ENCODE measurements around the gene ARSG. TPM values are rescaled to one million over a fixed set of nuclear protein-coding genes. Genes with fewer than 3 reads are reported as not detected.
"Not testable (repeated sequence)": the region's sequence is repeated elsewhere in the genome, so short reads cannot be mapped to it uniquely, and the experiment has no call there.

The ARSG gene
- polyA plus RNA-seq, 4 donors, result 0.81 to 1.6 (median 1.3) TPM; not detected in 1

DNA sequence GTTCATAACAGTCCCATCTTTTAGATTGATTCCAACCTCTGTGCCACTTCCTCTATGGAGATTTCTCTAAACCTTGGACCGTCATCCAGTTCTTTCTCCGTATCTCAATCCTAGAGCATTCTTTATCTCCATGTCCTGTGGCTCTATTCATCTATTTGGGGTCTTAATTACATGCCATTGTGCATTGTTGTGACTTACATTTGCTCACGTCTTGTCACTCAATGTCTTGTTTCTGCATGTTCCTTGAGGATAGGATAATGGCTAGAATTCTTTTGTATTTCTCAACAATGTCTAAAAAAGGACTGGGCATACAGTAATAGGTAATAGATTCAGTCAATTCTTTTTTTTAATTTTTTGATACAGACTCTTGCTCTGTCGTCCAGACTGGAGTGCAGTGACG lies 50.2 kb downstream of the ARSG start:
- Histone ChIP-seq H3K27me3 (ENCODE audit: control insufficient read depth in 3 of 3, insufficient read depth in 3 of 3, low read length in 3 of 3) (no peaks in the 10 kb centered on the region), H3K27ac (ENCODE audit: low read depth in 1 of 3, low read length in 2 of 3) (no peak overlapping the region), H3K4me3 (ENCODE audit: low read depth in 1 of 3, low read length in 3 of 3) (no peak overlapping the region), H3K4me1 (ENCODE audit: control insufficient read depth in 3 of 3, insufficient read depth in 2 of 3, low read depth in 1 of 3, low read length in 2 of 3) (no peaks in the 10 kb centered on the region), H3K36me3 (ENCODE audit: control insufficient read depth in 3 of 3, insufficient read depth in 2 of 3, low read depth in 1 of 3, low read length in 3 of 3) (no peaks in the 10 kb centered on the region), H3K9me3 (ENCODE audit: control insufficient read depth in 2 of 2, insufficient read depth in 1 of 2, low read depth in 1 of 2, low read length in 1 of 2) (no peaks in the 10 kb centered on the region)
- 90 to 91% (median 90%) methylated on average over 5 of the region's 5 CpGs for WGBS, 3 donors
- DNase-seq, result no peak
- FAIRE-seq, result no peak

DNA sequence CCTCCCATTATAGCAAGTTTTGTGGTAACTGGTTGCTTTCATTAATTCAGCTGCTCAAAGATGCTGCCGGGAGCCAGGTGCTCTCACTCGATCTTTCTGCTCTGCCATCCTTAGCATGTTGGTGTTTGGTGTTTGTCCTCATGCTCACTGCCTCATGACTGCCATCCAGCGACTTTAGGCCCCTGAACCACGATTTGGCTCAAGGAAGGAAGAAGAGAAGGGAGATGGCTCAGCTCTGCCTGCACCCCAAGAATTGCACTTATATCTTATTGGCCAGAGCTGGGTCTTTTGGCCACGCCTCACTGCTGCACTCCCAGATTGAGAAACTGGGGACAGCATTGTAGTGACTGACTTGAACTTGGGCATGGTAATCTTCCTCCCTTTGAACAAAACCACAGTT lies 52.7 kb downstream of the ARSG start:
- DNase-seq (no peak), FAIRE-seq (no peak)
- no peaks in the 10 kb centered on the region for H3K9me3 ChIP-seq (ENCODE audit: control insufficient read depth in 2 of 2, insufficient read depth in 1 of 2, low read depth in 1 of 2, low read length in 1 of 2)
- H3K4me1 ChIP-seq (ENCODE audit: control insufficient read depth in 3 of 3, insufficient read depth in 2 of 3, low read depth in 1 of 3, low read length in 2 of 3), result no peaks in the 10 kb centered on the region
- H3K36me3 ChIP-seq (ENCODE audit: control insufficient read depth in 3 of 3, insufficient read depth in 2 of 3, low read depth in 1 of 3, low read length in 3 of 3), result no peaks in the 10 kb centered on the region
- no peaks in the 10 kb centered on the region for H3K27me3 ChIP-seq (ENCODE audit: control insufficient read depth in 3 of 3, insufficient read depth in 3 of 3, low read length in 3 of 3)
- no peak overlapping the region for H3K4me3 ChIP-seq (ENCODE audit: low read depth in 1 of 3, low read length in 3 of 3)
- H3K27ac ChIP-seq (ENCODE audit: low read depth in 1 of 3, low read length in 2 of 3), result no peak overlapping the region
- WGBS, 3 donors, result 58 to 73% (median 68%) methylated on average over 5 of the region's 5 CpGs

DNA sequence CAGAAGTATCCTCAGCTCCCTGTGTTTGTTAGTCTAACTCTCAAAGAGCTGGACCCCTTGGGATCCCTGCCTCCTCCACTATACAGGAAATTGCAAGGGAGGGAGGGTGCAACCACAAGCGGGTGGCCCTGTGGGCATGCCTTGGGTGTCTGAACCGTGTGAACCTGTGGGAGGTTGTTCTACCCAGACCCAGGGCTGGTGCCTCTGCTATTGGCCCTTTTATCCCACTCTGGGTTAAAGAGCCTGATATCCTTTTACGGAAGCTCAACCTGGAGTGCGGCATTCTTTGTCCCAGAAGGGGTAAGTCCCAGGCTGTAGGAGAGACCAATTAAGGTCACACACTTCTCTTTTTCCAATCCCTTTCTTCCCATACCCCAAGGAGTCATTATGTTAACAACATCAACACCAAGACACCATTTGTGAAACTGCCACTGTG lies 53.4 kb downstream of the ARSG start:
- H3K27ac ChIP-seq (ENCODE audit: low read depth in 1 of 3, low read length in 2 of 3), result no peak overlapping the region
- 60 to 93% (median 75%) methylated on average over 3 to 4 of the region's 4 CpGs for WGBS, 3 donors
- FAIRE-seq, result no peak

DNA sequence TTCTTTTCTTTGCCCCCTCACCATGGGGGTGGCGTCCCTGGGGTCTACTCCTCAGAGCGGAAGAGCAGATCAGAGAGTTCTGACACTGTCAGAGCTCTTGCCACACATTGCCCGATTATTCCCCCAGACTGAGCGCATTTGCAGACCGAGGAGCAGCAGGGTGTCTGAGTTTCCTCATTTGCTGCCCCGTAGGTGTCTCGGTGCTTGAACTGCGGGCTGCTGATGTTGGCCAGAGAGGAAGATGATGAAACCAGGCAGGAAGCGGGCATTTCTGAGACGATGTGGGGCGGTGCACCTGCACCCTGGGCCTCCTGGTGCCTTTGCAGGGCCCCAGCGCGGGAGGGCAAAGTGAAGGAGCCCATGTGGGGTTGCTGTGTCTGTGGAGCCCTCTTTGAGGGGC lies 55.2 kb downstream of the ARSG start:
- peak in 1 of 2 donors; percentile 50 for DNase-seq

More for the DNA sequence above, 53.4 kb downstream of the ARSG start:
- Histone ChIP-seq H3K36me3 (ENCODE audit: control insufficient read depth in 3 of 3, insufficient read depth in 2 of 3, low read depth in 1 of 3, low read length in 3 of 3) (no peaks in the 10 kb centered on the region), H3K27me3 (ENCODE audit: control insufficient read depth in 3 of 3, insufficient read depth in 3 of 3, low read length in 3 of 3) (no peaks in the 10 kb centered on the region), H3K4me1 (ENCODE audit: control insufficient read depth in 3 of 3, insufficient read depth in 2 of 3, low read depth in 1 of 3, low read length in 2 of 3) (no peaks in the 10 kb centered on the region), H3K9me3 (ENCODE audit: control insufficient read depth in 2 of 2, insufficient read depth in 1 of 2, low read depth in 1 of 2, low read length in 1 of 2) (no peaks in the 10 kb centered on the region), H3K4me3 (ENCODE audit: low read depth in 1 of 3, low read length in 3 of 3) (no peak overlapping the region)
- peak in 1 of 2 donors; percentile 35 for DNase-seq

DNA sequence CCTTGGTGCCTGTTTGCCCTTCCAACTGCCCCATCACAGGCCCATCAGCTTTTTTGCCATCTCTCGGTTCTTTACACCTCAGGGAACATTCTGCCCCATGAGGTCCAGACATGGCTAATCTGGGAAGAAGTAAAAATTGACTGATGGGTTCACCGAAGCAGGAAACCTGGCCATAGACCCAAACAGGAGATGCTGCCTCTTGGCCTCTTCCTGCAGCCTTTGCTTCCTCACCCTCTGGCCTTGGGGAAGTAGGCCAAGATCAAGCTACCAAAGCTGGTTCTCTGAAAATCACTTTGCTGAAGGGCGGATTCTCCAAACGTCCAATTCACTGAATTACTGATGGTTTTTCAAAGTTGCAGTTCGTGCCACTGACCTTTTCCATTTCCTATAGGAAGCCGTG lies 56.1 kb downstream of the ARSG start:
- DNase-seq (no peak), FAIRE-seq (no peak)
- Histone ChIP-seq H3K36me3 (ENCODE audit: control insufficient read depth in 3 of 3, insufficient read depth in 2 of 3, low read depth in 1 of 3, low read length in 3 of 3) (no peaks in the 10 kb centered on the region), H3K4me1 (ENCODE audit: control insufficient read depth in 3 of 3, insufficient read depth in 2 of 3, low read depth in 1 of 3, low read length in 2 of 3) (no peaks in the 10 kb centered on the region), H3K27me3 (ENCODE audit: control insufficient read depth in 3 of 3, insufficient read depth in 3 of 3, low read length in 3 of 3) (no peaks in the 10 kb centered on the region), H3K4me3 (ENCODE audit: low read depth in 1 of 3, low read length in 3 of 3) (no peak overlapping the region), H3K27ac (ENCODE audit: low read depth in 1 of 3, low read length in 2 of 3) (peak overlapping the region in 1 of 3 donors; percentile 54), H3K9me3 (ENCODE audit: control insufficient read depth in 2 of 2, insufficient read depth in 1 of 2, low read depth in 1 of 2, low read length in 1 of 2) (no peaks in the 10 kb centered on the region)
- 82 to 88% (median 82%) methylated on average over 6 of the region's 6 CpGs for WGBS, 3 donors

More for the DNA sequence above, 55.2 kb downstream of the ARSG start:
- H3K27ac ChIP-seq (ENCODE audit: low read depth in 1 of 3, low read length in 2 of 3), result peak overlapping the region in 2 of 3 donors; percentile 54 to 65
- no peak for FAIRE-seq
- H3K36me3 ChIP-seq (ENCODE audit: control insufficient read depth in 3 of 3, insufficient read depth in 2 of 3, low read depth in 1 of 3, low read length in 3 of 3), result no peaks in the 10 kb centered on the region
- no peak overlapping the region for H3K4me3 ChIP-seq (ENCODE audit: low read depth in 1 of 3, low read length in 3 of 3)
- no peaks in the 10 kb centered on the region for H3K9me3 ChIP-seq (ENCODE audit: control insufficient read depth in 2 of 2, insufficient read depth in 1 of 2, low read depth in 1 of 2, low read length in 1 of 2)
- no peaks in the 10 kb centered on the region for H3K4me1 ChIP-seq (ENCODE audit: control insufficient read depth in 3 of 3, insufficient read depth in 2 of 3, low read depth in 1 of 3, low read length in 2 of 3)
- H3K27me3 ChIP-seq (ENCODE audit: control insufficient read depth in 3 of 3, insufficient read depth in 3 of 3, low read length in 3 of 3), result no peaks in the 10 kb centered on the region
- 60 to 87% (median 64%) methylated on average over 13 of the region's 13 CpGs for WGBS, 3 donors

DNA sequence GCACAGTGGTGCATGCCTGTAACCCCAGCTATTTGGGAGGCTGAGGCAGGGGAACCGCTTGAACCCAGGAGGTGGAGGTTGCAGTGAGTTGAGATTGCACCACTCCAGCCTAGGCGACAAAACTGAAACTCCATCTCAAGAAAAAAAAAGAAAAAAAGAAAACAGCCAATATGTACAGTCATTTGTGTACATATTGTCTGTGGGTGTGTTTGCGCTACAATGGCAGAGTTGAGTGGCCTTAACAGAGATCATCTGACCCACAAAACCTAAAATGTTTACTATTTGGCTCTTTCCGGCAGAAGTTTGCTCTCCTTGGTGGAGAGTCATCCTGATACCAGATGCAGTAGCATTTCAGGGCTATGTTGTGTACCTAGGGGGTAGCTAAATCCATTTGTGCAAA lies 57.9 kb downstream of the ARSG start:
- Histone ChIP-seq H3K4me3 (ENCODE audit: low read depth in 1 of 3, low read length in 3 of 3) (no peak overlapping the region), H3K9me3 (ENCODE audit: control insufficient read depth in 2 of 2, insufficient read depth in 1 of 2, low read depth in 1 of 2, low read length in 1 of 2) (no peaks in the 10 kb centered on the region), H3K36me3 (ENCODE audit: control insufficient read depth in 3 of 3, insufficient read depth in 2 of 3, low read depth in 1 of 3, low read length in 3 of 3) (no peaks in the 10 kb centered on the region), H3K4me1 (ENCODE audit: control insufficient read depth in 3 of 3, insufficient read depth in 2 of 3, low read depth in 1 of 3, low read length in 2 of 3) (no peaks in the 10 kb centered on the region), H3K27ac (ENCODE audit: low read depth in 1 of 3, low read length in 2 of 3) (no peak overlapping the region), H3K27me3 (ENCODE audit: control insufficient read depth in 3 of 3, insufficient read depth in 3 of 3, low read length in 3 of 3) (no peaks in the 10 kb centered on the region)
- 70 to 75% (median 72%) methylated on average over 4 of the region's 4 CpGs for WGBS, 3 donors
- FAIRE-seq, result no peak
- DNase-seq, result no peak

DNA sequence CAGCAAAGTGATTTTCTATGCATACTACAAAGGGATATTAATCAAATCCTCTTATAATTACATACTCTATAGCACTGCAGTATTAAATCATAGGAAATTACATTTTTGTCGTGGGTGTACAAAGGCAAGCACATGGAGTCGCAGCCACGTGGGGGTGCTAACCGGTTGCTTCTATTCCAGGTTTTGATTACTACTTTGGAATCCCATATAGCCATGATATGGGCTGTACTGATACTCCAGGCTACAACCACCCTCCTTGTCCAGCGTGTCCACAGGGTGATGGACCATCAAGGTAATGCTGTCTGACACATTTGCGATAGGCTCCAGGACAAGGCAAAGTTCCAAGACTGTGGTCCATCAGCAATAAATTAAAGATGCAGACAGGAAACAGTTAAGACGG lies 60.1 kb downstream of the ARSG start:
- Histone ChIP-seq H3K27ac (ENCODE audit: low read depth in 1 of 3, low read length in 2 of 3) (no peak overlapping the region), H3K4me1 (ENCODE audit: control insufficient read depth in 3 of 3, insufficient read depth in 2 of 3, low read depth in 1 of 3, low read length in 2 of 3) (no peaks in the 10 kb centered on the region), H3K4me3 (ENCODE audit: low read depth in 1 of 3, low read length in 3 of 3) (no peak overlapping the region), H3K9me3 (ENCODE audit: control insufficient read depth in 2 of 2, insufficient read depth in 1 of 2, low read depth in 1 of 2, low read length in 1 of 2) (no peaks in the 10 kb centered on the region), H3K36me3 (ENCODE audit: control insufficient read depth in 3 of 3, insufficient read depth in 2 of 3, low read depth in 1 of 3, low read length in 3 of 3) (no peaks in the 10 kb centered on the region), H3K27me3 (ENCODE audit: control insufficient read depth in 3 of 3, insufficient read depth in 3 of 3, low read length in 3 of 3) (no peaks in the 10 kb centered on the region)
- DNase-seq (no peak), FAIRE-seq (no peak)
- WGBS, 3 donors, result 70 to 78% (median 70%) methylated on average over 7 of the region's 7 CpGs

DNA sequence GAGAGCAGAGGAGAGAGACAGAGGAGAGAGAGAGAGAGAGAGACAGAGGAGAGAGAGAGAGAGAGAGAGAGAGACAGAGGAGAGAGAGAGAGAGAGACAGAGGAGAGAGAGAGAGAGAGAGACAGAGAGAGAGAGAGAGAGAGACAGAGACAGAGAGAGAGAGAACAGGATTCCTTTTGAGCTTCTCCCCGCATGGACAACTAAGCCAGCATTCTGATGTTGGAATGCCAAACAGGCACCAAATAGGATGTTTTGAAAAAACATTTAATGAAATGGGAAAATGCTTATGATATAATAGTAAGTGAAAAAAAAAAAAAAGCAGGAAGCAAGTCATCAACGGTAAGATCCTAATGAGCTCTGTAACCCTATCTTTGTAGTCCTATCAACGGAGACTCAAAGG lies 60.7 kb downstream of the ARSG start:
- DNase-seq (no peak), FAIRE-seq (no peak)
- H3K27me3 ChIP-seq (ENCODE audit: control insufficient read depth in 3 of 3, insufficient read depth in 3 of 3, low read length in 3 of 3), result no peaks in the 10 kb centered on the region
- H3K27ac ChIP-seq (ENCODE audit: low read depth in 1 of 3, low read length in 2 of 3), result no peak overlapping the region
- no peak overlapping the region for H3K4me3 ChIP-seq (ENCODE audit: low read depth in 1 of 3, low read length in 3 of 3)
- H3K4me1 ChIP-seq (ENCODE audit: control insufficient read depth in 3 of 3, insufficient read depth in 2 of 3, low read depth in 1 of 3, low read length in 2 of 3), result no peaks in the 10 kb centered on the region
- 51 to 63% (median 62%) methylated on average over 3 of the region's 3 CpGs for WGBS, 3 donors
- no peaks in the 10 kb centered on the region for H3K9me3 ChIP-seq (ENCODE audit: control insufficient read depth in 2 of 2, insufficient read depth in 1 of 2, low read depth in 1 of 2, low read length in 1 of 2)
- no peaks in the 10 kb centered on the region for H3K36me3 ChIP-seq (ENCODE audit: control insufficient read depth in 3 of 3, insufficient read depth in 2 of 3, low read depth in 1 of 3, low read length in 3 of 3)

DNA sequence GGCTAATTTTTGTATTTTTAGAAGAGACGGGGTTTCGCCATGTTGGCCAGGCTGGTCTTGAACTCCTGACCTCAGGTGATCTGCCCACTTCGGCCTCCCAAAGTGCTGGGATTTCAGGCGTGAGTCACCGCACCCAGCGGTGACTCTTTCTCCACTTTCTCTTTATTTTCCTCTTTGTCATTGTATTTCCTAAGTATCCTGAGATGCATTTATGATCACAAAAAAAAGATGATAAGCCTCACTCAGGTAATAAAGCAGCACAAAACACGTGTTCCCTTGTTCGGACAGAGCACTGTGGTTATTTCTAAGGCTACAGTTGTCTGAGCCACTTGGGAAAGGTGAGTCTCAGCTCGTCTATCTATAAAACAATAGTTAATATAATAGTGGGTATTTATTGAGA lies 61.4 kb downstream of the ARSG start:
- 78 to 86% (median 82%) methylated on average over 9 of the region's 9 CpGs for WGBS, 3 donors
- H3K4me3 ChIP-seq (ENCODE audit: low read depth in 1 of 3, low read length in 3 of 3); H3K4me1 ChIP-seq (ENCODE audit: control insufficient read depth in 3 of 3, insufficient read depth in 2 of 3, low read depth in 1 of 3, low read length in 2 of 3); H3K9me3 ChIP-seq (ENCODE audit: control insufficient read depth in 2 of 2, insufficient read depth in 1 of 2, low read depth in 1 of 2, low read length in 1 of 2); H3K27me3 ChIP-seq (ENCODE audit: control insufficient read depth in 3 of 3, insufficient read depth in 3 of 3, low read length in 3 of 3); FAIRE-seq; DNase-seq; H3K27ac ChIP-seq (ENCODE audit: low read depth in 1 of 3, low read length in 2 of 3); H3K36me3 ChIP-seq (ENCODE audit: control insufficient read depth in 3 of 3, insufficient read depth in 2 of 3, low read depth in 1 of 3, low read length in 3 of 3): not testable (repeated sequence)

Data from small intestine (tissue), 7 donors.